GM08714 (cell line): ENCODE measurements around the gene NEUROD2.

ENCODE experiments used
- H3K4me3 ChIP-seq: fragments of 200-500 bp; sonication (Bioruptor generic); 2 replicates; pipeline ENCODE4 v1.5.1; 2014; ENCODE audit warnings: mild to moderate bottlenecking, low read length, inconsistent platforms
- ZNF274 ChIP-seq: IDR thresholded peaks from 2 replicates; pipeline ENCODE4 v1.6.1; 2012; ENCODE audit warnings: mild to moderate bottlenecking, low read depth, low read length

The NEUROD2 gene

DNA sequence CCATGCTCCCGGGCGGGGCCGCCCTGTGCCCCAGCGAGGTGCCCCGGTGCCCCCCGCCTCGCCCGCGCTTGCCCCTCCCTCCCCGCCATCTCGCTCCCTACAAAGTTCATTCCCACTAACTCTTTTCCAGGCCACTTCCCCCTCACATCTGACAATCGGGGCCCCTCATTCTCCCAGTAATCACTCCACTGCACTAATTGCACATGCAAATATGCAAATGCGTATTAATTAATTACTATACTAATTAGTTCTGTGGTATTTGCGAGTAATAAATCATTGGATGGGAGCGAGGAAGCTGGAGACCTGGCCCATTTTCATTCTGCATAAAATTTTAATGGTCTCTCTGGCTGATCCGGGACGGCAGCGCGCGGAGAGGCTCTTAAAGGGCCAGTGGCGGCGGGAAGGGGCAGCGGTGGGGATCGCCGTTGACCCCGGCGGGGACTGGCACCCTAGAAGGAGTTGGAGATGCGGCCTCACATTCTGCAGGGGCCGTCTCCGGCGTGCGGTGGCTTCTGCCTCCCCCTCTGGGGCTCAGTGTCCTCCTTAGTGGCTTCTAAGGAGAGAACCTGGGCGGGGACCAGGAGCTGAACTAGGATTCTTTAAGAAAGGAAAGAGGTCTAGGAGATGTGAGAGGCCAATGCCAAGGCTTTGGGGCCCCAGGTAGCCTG is 10.7 kb upstream of the NEUROD2 start:
- TF ChIP-seq ZNF274, result no peak
- peak overlapping the region; percentile 53 for H3K4me3 ChIP-seq

DNA sequence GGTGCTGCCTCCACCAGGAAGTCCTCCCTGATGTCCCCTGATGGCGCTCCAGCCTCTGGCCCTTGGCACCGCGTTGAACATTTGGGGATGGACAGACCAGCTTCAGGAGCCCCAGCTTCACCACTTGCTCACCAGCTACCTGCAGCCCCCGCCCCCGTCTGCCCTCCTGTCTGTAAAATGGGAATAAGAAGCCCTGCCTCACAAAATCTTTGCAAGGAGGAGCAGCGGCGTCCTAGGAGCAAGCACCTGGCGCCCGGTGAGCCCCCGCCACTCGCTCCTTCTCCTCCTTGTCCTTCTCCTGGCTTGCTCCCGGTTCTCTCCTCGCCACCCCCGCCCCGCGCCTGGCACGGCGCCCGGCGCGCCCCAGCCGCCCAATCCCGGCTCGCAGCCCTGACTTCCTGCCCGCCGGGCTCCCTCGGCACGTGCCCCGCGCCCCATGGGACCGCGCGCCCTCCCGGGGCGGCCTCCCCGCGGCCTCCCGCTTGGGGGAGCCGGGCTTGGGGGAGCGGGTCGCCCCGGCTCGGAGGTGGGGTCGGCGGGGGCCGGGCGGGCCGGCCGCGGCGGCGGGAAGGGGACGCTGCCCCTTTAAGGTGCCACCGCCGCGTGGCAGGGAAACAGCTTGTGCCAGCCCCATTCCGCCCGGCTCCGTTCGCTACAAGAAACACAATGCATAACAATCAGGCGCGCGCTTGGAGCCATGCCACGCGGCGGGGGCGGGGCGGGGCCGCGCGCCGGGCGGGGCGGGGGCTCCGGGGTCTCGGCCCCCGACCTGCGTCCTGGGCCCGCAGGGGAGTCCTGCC is 9.9 kb upstream of the NEUROD2 start:
- H3K4me3 ChIP-seq, result peak overlapping the region; percentile 53
- TF ChIP-seq ZNF274, result no peak

DNA sequence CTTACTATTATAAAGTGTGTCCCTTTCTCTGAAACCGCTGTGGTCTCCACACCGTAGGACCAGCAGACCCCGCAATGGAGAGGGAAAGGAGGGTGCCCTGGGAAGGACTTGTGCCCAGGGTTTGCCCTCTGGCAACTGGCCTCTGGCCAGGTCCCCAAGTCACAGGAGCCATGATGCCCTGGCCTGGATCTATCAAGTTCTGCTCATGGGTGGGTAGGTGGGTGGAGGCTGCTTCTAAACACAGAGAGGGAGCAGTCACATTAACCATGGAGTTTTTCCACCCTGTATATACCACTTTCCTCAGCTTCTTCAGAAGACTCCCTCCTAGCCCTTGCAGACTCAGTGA is 9.4 kb upstream of the NEUROD2 start:
- TF ChIP-seq ZNF274, result no peak
- H3K4me3 ChIP-seq, result no peak overlapping the region

DNA sequence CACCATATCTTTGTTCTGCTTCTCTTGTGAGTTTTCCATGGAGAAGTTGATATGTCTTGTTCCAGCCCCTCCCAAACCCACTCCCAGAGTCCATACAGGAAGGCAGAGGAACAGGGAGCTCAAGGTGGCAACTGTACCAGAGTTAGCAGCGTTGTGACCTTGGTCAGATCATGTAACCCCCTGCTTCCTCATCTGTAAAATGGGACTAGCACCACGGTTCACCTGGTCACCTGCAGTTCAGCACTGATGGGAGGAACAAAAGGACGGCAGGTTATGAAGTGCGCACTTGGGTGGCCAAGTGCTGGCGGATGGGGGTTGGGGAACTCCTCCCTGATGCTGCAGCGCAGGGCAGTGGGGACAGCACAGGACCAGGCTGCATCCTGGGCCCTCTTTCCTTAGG is 7.7 kb upstream of the NEUROD2 start:
- no peak overlapping the region for H3K4me3 ChIP-seq

DNA sequence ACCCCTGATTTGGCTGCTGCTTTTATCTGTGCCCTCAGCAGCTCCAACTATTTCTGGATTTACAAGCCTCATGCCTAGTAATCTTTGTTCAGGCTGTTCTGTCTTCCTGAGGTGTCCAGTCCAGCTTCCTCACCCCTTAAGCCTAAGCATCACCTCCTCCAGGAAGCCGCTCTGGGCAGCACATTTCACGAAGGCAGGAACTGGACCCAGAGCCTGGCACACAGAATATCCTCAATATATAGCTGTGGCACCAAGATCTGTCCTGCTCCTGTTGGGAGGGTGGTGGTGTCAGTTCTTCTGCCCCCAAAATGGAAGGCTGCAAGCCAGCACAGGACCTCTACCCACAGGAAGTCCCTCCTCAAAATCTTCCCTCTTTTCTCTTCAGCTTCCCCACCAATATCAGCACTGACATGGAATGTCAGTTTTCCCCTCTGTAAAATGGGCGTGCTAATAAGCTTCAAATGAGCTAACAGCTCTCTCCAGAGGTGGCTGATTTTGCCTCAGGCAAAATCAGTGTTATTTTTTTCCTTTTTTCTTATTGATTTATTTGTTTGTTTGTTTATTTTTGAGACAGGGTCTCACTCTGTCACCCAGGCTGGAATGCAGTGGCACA is 6.9 kb upstream of the NEUROD2 start:
- no peak overlapping the region for H3K4me3 ChIP-seq
- TF ChIP-seq ZNF274, result no peak

More for the DNA sequence above, 7.7 kb upstream of the NEUROD2 start:
- no peak for TF ChIP-seq ZNF274

DNA sequence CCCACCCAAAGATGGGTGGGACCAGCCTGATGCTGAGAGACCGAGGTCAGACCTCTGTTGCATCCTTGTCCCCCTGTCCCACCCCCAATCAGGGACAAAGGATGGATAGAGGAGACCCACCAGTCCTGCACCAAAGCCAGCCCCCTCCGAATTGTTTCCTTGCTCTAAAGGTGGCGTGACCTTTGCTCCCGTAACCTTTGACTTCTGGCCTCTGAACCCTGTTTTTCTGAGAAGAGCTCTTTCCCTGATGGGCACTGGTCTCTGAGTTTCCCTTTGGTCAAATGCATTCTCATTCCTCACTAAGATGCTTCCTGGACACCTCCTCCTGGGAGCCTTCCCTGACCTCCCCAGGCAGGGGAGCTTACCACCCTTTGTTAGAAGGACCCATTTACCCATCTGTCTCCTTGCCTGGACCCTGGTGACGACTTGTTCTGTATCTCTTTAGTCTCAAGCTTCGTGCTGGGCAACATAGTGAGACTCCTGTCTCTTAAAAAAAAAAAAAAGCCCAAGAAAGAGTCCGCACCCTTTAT is 5.3 kb upstream of the NEUROD2 start:
- TF ChIP-seq ZNF274, result no peak
- no peak overlapping the region for H3K4me3 ChIP-seq

DNA sequence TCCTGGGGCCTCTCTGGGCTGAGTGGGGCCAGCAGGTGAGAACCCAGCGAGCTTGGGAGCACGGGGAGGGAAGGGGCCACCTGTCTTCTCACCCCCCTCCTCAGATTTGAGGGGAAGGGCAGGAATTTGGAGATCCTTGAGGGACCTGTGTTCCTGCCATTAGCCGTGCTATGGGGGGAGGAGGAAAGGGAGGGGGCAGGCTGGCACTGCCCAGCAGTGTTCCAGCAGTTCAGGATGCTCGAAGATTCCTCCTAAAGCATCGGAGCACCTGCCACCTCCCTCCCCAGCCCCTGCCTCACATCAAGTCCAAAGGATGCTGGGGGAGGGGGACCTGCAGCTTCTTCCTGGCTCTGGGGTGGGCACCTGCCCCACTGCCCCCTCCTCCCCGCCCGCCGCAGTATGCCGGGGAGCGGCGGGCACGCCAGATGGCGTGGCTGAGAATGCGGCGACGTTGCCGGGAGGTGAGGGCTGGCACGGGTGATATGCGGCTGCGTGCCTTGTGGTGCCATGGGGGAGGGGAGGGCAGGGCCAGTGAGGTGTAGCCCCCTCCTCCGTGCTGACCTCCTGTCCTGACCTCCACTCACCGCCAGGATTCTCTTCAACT is 4.7 kb upstream of the NEUROD2 start:
- no peak for TF ChIP-seq ZNF274
- H3K4me3 ChIP-seq, result no peak overlapping the region

DNA sequence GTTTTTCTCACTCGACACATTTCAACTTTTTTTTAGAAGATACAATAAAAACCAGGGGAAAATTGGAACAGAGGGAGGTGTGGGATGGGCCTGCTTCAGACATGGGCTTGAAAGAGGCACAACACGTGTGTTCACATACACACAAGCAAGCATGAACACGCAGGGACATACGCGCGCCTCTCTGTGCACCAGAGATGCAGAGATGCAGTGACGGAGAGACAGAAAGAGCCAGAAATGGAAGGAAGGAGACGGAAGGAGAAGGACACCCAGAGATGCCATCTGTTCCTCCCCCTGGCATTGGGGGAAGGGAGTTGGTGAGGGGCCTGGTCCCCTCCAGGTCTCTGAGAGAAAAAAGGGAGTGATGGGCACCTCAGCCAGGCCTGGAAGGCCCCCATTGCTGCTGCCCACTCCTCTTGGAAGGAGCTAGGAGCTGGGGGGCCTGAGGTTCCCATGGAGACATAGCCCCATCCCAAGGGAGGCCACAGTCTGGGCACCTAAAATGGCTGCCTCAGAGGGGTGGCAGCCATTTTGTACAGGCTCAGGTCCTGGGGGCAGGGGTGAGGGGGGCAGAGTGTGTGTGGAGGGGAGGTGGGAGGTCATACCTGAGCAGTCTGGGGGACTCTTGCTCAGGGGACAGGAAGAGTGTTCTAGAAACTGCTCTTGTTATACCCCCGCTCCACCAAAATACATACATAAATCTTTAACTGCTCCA is 3.8 kb upstream of the NEUROD2 start:
- no peak for TF ChIP-seq ZNF274
- no peak overlapping the region for H3K4me3 ChIP-seq

DNA sequence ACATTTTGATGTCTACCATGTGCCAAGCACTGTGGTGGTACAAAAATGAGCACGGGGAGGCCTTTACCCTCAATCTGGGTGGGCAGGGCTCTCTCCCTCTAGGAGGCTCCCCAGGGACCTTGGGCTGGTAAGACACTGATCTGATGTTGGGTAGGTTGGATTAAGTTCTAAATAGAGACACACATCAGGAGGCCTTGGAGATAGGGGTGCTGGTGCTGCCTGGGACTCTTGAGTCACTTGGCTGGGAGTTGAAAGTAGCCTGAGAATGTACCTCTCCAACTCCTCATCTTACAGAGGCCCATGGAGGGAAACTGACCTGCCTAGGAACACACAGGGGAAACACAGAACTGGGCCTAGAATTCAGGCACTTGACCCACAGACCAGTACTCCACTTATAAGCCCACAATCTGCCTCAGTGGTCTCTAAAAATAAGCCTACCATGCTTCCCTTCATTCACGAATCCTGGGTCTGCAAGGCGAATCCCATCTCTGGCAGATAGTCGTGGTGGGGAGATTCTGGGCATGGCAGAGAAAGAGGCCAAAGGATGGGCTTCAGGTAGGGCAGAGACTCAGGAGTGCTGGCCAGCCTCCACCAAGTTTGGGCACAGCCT is 1.8 kb upstream of the NEUROD2 start:
- TF ChIP-seq ZNF274, result no peak

DNA sequence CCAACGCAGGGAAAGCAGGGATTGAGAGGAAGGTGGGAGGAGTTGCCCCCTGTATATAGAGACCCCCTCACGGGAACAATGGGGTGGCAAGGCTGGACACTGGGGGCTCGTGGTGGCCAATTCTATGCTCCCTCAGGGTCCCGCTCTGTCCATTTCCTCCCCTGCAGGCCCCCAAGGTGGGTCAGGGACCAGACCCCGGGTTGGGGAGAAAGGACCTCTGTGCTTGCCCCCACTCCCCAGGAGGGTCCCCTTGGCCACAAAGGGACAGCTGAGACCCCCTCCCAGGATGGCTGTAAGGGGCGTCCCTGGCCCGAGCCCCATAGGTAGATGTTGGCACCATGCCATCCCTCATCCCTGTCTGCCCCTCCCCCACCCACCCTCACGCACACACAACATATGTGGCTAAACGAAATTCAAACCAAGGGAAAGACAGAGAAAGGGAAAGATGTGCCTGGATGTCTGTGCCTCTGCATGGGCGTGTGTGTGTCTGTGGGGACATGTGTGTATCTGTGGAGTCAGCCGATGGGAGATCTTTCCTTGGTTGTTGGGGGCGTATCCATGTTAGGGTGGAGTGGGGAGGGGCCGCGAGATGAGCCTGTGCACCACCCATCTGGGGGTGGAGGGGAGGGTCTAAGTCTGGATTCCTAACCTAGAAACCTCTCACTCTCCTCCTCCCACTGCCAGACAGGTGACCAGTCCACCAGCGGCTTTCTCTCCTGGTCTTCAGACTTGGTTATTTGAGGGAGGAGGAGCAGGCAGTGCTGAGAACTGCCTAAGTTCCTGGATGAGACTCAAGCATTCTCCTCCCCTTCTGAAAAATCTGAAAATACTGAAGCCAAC is 642 bp upstream of the NEUROD2 start:
- no peak overlapping the region for H3K4me3 ChIP-seq
- TF ChIP-seq ZNF274, result no peak

More for the DNA sequence above, 1.8 kb upstream of the NEUROD2 start:
- no peak overlapping the region for H3K4me3 ChIP-seq

DNA sequence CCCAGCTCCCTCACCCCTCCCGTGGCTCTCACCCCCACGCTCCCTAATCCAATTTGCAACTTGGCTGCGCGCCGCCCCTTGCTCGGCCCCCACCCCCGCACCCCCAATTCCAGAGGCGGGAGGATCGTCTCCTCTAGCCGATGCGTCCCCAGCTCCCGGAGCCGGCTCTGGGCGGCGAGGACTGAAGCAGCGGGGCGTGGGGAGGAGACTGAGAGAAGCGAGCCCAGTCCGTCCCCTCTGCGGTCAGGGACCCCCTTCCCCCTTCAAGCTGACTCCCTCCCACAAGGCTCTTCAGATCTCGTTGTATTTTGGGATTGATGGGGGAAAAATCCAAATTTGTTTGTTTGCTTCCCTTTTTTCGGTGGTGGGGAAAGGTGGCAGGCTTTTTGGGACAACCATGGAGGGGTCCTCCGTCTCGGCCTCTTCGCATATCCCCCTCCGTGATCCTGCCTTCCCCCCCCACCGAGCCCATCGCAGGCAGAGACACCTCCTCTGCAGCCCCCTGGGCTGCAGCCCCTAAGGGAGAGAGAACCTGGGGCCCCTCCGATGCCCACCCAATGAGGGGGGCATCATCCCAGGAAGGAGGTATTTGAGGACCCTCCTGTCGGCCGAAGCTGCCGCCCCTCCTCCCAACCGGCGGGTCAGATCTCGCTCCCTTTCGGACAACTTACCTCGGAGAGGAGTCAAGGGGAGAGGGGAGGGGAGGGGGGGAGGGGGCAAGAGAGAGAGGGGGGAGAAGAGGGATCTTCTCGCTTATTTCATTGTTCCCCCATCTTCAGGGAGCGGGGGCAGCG is 466 bp downstream of the NEUROD2 start:
- no peak overlapping the region for H3K4me3 ChIP-seq
- no peak for TF ChIP-seq ZNF274

DNA sequence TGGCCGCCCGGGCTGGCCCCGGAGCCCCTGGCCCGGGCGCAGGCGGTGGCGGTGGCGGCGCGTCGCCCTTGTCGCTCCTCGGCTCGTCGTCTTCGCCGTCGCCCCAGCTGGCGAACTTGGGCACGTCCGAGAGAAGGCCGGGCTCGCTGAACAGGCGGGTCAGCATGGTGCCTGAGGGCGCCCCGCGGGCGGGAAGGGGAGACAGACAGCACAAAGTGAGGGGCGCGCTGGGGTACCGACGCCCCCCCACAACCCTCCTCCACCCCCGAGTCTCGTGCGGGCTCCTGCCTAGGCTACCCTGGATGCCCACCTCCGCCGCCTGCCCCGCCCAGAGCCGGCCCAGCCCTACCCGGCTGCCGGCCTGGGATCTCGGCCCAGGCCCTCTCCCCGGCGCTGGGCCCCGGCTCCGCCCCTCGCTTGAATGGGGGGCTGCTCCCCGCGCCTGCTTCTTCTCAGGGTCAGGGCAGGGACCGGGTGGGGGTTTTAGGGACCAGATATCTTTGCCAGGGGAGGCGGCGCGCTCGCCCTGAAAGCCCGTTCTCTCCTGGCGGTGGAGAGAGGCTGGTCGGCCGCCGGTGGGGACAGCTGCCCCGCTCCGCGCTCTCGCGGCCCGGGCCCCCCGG is 1.2 kb downstream of the NEUROD2 start:
- no peak overlapping the region for H3K4me3 ChIP-seq
- TF ChIP-seq ZNF274, result no peak
